GM21825 (cell line): ENCODE data around the gene CRY2.
"Not testable (repeated sequence)": the region's sequence is repeated elsewhere in the genome, so short reads cannot be mapped to it uniquely, and the experiment has no call there.

Source experiments
- ATAC-seq: cut with Tn5 transposase; IDR thresholded peaks from one replicate; pipeline ENCODE4 v1.9.1; 2021; ENCODE audit warnings: mild to moderate bottlenecking, moderate library complexity; ENCODE audit not compliant: unreplicated experiment

Gene CRY2

DNA sequence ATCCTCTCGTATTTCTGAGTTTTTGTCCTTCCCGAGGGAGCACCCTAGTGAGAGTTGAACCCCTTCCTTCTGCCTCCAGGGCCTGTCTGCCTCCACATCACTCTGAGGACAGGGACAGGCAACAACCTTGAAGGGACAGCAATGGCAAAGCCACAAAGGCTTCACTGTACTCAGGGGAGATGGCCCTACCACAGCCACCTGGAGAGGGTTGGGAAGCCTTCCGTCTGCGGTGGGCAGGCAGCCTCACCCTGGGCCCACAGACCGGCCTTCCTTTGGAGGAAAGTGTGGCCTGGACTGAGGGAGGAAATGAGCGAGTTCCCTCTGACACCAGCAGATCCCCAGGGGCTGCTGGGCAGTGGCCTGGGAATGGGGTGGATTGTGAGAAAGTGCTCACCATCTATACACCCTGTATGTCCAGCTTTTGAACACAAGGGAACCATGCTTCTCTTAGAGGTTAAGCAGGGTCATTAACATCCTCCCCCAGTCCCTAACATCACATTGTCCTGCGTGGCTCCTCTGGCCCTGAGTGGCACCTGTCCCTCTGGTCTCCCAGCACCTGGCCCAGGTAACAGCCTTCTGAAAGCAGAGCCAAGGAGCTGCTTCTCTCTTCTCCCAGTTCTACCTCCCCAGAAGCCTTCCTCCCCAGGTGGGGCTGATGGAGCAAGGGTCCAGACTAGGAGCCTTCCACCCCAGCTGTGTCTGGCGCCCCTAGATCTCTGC lies 35.5 kb upstream of the CRY2 start:
- ATAC-seq, result no peak

DNA sequence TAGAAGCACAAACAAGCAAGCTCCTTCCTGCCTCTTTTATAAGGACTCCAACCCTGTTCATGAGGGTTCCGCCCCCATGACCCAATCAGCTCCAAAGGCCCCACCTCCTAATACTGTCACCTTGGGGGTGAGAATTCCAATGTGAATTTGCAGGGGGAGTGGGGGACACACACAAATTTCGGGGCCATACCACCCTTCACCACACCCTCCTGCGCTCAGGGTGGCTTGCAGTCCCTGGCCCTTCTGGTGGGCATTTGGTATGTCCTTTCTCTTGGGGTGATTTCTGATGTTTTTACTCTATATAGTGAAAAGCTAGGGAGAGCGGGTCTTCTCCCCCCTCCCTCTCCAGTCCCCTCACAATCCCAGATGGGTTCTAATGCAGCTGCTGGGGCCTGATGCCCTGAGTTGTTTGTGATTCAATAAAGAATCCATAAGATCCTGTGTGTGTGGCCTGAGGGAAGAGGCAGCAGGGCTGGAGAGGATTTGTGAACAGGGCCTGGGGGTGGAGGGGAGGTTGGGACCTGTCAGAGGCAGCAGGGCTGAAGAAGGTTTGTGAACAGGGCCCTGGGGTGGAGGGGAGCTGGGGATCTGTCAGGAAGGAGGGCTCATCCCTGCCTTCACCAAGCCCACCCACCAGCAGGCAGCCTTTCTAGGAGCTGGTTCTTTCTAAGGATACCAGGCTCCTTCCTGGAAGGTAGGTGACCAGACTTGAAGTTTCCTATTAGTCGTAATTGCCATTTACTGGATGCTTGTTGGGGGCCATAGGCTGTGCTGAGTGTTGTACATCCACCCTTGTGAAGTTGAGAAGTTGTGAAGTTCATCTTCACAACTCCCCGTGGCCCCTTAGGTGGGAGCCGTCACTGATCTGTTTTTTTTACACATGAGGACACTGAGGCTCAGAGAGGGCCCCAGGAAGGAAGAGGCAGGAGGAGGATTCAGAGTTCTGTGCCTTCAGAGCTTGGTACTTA lies 34.4 kb upstream of the CRY2 start:
- ATAC-seq, result no peak

DNA sequence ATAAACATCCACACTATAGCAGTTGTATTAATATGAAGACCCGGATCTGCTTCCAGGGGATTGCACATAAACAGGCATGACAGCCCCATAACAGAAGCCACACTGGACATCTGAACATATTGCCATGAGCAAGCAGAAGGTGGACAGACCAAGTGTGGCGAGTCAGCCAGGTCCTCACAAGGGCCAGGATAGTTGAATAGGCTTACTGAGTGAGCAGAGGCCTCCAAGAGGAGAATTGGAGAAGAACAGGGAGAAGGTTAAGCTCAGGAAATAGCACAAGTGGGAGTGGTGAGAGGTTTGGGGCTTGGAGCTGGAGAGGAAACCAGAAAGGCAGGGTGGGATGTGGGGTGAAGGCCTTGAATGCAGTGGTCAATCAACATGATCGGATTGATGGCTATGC lies 31.5 kb upstream of the CRY2 start:
- ATAC-seq, result no peak

DNA sequence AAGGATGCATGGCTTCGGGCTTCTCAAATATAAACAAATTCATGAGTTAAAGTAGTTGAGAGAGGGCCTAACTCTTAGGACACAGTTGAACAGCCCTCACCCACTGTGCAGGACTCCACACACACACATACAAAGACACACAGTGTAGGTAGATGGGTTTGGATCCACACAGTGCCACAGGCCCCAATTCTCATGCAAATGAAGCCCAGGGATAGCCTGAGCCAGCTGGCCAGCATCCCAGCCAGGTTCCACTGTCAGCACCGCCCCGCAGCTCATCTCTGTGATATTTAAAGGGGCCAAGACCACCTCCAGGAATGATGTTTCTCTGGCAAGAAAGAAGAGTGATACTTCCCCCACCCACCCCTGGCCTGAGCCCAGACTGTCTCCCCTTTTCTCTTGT lies 30.7 kb upstream of the CRY2 start:
- no peak for ATAC-seq

DNA sequence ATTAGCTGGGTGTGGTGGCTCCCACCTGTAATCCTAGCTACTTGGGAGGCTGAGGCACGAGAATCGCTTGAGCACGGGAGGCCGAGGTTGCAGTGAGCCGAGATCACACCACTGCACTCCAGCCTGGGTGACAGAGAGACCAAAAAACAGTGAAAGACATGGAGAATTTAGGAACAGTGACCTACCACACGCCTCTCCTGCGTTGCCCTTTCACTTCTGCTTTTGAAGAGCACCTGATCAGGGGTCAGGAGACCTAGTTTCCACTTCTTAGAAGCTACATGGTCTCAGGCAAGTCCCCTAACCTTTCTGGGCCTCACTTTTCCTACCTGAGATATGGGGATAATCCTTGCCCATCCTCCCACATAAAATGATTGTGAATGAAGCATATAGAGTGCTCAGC lies 30.1 kb upstream of the CRY2 start:
- ATAC-seq, result no peak

DNA sequence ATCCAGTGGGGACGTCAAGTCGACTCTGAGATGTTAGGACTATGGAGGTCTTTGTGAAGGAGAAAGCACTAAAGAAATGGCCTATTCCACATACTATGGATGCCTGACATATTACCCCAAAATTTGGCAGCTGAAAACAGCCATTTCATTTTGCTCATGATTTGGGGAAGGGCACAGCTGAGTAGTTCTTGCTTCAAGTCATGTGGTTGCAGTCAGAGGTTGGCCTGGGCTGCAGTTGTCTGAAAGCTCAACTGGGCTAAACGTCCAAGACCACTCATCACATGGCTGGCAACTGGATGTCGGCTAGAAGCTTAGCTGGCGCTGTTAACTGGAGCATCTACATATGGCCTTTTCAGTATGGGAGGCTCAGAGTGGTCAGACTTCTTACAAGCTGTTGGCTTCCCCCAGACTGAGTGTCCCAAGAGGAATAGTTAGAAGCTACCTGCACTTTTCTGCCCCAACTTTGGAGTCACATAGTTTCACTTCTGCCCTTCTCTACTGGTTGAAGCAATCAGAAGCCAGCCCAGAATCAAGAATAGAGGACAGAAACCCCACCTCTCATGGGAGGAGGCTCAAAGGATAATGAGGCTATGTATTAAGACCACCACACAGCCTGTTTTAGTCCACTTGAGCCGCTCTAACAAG lies 28.2 kb upstream of the CRY2 start:
- ATAC-seq, result no peak

DNA sequence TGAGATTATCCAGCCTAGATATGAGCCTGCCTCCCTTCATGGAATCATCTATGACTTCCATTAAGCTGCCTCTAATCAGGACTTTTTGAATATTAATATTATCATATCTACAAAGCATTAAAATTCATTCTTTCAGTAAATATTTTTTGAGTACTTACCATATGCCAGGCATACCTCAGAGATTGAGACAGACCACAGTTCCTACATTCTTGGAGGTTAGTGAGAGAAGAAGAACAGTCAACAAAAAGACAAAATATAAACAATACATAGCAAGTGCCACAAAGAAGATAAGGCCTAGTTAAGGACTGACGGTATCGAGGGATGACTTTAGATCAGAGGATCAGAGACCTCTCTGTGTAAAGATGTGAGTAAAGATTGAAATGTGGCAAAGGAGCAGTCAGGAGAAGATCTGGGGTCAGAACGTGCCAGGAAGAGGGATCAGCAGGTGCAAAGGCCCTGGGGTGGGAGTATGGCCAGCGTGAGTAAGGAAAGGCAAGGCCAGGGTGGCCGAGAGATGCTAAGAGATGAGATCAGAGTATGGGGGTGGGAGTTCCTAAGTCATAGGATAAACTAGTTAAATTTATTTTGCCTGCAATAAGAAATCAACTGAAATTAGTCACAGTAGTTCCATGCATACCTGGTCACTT lies 26.9 kb upstream of the CRY2 start:
- ATAC-seq, result no peak

DNA sequence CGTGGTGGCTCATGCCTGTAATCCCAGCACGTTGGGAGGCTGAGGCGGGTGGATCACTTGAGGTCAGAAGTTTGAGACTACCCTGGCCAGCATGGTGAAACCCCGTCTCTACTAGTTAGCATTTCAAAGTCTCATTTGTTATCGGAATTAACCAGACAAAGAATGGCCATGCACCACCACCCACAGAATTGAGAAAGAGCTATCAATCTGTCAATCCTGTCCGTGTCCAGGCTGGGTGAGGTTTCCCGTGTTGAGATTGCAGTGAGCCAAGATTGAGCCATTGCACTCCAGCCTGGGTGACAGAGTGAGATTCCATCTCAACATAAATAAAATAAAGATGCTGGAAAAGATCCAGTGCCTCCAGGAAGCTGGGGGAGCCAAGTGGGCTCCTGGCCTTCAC lies 20.8 kb upstream of the CRY2 start:
- ATAC-seq, result not testable (repeated sequence)

DNA sequence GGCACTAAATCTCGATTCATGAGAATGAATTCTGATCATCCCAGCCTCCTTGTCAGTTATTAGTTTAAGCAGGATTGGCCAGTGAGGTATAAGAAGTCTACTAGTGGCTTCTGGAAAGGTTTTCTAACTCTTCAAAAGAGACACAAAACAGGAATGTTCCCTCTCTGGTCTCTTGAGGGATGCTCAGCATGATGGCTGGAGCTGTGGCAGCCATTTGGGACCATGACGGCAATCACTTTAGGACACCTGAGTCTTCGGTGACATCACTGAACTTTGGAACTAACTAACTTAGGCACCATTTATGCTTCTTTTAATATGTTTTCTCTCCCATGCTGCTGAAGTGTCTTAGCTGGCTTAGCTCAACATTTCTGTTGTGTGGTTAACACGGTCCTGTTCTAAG lies 20.2 kb upstream of the CRY2 start:
- no peak for ATAC-seq

DNA sequence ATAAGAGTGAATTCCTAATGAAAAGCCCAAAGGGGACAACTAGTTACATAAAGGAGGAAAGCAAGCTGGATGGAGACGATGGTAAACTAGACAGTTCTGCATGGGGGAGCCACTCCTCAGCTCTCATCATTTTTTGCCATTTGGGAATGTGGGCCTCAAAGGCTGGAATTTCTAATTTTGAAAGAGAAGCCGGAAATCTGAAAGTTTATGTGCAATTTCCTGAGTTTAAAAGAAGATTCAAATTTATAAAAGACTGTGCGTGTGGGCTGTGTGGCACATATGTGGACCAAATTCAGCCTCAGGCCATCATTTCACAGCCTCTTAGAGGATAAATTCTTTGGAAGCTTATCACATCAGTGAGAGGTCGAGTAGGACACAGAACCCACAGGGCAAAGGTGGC lies 18.3 kb upstream of the CRY2 start:
- ATAC-seq, result no peak

DNA sequence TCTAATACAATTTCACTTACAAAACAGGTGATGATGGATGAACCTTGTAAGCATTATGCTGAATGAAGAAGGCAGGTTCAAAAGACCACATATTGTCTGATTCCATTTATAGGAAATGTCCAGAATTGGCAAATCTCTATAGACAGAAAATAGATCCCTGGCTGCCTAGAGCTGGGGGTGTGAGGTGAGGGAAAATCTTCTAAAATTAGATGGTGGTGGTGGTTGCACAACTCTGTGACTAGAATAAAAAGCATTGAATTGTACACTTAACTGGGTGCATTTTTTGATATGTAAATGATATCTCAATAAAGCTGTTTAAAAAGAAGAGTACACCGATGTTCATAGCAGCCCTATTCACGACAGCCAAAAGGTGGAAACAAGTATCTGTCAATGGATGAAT lies 16.7 kb upstream of the CRY2 start:
- no peak for ATAC-seq

DNA sequence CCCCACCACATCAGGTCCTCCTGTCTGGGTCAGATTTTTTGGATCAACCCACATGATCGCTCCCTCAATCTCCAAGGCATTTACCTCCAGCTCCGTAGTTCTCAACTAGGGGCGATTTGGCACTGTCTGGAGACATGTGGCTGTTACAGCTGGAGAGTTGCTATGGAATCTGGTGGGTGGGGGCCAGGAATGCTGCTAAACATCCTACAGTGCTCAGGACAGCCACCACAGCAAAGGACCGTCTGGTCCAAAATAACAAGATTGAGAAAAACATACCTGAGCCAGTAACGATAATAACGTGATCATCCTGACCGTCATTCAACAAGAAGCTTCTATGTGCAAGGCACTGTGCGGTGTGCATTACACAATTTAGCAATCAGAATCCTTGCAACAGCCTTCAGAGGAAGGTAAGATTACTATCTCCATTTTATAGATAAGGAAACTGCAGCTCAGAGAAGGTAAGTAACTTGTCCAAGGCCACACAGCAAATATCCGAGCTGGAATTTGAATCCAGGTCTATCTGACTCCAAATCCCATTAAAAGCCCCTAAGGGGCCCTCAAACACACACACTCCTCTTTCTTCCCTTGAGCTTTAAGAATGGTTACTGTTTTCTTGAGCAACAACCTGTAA lies 14.3 kb upstream of the CRY2 start:
- no peak for ATAC-seq

DNA sequence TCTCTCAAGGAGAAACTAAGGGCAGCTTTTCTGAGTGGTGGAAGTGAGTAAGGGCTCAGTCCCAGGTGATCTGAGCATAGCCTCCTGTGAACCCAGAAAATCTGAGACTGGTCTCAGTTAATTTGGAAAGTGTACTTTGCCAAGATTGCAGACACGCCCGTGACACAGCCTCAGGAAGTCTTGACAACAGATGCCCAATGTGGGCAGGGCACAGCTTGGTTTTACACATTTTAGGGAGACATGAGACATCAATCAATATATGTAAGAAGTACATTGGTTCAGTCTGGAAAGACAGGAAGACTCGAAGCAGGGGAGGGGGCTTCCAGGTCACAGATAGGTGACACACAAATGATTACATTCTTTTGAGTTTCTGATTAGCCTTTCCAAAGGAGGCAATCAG lies 13.5 kb upstream of the CRY2 start:
- ATAC-seq, result no peak

DNA sequence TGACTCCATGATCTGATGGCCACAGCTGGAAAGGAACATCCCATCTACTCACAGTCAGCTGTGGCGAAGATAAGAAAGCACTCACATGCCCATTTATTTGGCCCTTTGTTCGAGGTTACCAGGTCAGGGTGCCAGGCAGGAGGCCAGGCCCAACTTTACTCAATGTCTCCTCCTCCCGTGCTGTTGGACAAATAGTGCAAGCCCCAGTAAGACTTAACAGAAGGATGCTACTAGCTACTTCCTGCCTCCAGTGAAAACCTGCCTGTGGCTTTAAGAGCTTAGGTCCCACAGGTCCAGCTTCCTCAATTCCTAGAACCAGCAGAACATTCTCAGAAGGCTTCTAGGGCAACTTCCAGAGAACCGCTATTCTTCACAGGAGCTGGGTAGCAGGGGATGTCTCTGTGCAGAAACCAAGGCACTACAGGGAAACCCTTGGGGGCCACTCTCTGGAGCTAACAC lies 12.9 kb upstream of the CRY2 start:
- no peak for ATAC-seq

DNA sequence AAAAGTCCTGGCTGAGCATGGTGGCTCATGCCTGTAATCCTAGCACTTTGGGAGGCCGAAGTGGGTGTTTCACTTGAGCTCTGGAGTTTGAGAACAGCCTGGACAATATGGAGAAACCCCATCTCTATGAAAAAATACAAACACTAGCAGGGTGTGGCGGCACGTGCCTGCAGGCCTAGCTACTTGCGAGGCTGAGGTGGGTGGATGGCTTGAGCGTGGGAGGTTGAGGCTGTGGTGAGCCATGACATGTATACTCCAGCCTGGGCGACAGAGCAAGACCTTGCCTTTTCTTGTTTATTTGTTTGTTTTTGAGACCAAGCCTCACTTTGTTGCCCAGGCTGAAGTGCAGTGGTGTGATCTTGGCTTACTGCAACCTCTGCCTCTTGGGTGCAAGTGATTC lies 8.1 kb upstream of the CRY2 start:
- no peak for ATAC-seq

DNA sequence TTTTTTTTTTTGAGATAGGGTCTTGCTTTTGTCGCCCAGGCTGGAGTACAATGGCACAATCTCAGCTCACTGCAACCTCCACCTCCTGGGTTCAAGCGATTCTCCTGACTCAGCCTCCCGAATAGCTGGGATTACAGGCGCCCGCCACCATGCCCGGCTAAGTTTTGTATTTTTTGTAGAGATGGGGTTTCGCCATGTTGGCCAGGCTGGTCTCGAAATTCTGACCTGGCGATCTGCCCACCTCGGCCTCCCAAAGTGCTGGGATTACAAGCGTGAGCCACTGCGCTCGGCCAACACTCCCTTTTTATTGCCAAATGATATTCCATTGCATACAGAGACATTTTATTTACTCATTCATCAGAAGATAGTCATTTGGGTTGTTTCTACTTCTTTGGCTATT lies 7.0 kb upstream of the CRY2 start:
- not testable (repeated sequence) for ATAC-seq

DNA sequence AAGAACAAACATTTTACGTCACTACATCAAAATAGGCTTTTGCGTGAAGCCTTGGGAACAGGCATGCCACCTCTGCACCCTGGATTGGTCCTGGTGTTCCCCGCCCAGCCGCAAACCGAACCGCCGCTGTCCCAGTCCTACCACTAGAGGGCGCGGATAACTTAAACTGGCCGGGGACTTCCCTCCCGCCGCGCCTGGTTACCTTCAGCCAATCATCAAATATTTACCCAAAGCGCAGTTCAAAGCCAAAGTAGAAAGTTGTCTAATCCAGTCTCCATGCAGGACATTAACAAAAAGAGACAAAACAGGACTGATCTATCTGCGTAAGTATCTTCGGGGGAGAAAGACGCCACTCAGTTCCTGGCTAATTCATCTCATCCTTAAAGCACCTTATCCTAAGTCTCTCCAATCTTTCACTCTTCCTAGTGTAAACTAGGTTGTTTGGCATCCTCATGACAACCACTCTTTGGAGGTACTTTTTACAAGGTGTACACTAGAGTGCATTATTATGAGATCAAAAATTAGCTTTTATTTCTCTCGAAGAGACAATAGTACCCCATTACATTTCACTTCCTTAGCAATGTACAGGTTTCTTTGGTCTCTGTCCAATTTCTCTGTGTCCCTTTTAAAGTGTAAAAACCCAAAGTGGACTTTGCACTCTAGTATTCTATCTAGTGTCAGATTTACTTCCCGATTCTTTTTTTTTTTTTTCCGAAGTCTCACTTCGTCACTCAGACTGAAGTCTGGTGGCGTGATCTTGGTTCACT lies 3.9 kb upstream of the CRY2 start:
- peak; percentile 28 for ATAC-seq

DNA sequence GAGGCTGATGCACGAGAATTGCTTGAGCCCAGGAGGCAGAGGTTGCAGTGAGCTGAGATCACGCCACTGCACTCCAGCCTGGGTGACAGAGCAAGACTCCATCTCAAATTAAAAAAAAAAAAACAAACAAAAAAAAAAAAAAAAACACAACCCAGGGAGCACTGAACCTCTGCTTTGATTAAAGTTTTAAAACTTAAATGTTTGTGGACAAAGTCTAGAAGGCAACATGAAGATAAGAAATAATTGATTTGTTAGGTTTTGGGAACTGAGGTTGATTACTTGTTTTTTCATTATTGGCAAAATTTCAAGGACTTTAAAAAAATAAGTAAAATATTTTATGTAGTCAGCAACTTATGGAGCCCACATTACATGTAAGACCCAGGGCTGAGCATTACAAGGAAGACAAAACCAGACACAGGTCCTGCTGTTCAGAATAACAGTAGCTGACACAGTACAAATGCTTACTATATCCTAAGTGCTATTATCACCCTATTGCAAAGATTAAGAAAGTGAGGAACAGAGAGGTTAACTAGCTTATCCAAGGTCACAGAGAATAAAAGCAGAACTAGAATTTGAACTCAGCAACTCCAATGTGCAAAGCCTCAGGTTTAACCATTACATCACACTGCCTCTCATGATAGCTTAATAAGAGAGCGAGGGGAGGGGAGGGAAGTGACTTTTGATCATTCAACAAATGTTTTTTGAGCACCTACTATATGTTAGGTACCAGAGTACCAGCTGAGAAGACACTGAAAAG lies 2.3 kb upstream of the CRY2 start:
- ATAC-seq, result no peak

DNA sequence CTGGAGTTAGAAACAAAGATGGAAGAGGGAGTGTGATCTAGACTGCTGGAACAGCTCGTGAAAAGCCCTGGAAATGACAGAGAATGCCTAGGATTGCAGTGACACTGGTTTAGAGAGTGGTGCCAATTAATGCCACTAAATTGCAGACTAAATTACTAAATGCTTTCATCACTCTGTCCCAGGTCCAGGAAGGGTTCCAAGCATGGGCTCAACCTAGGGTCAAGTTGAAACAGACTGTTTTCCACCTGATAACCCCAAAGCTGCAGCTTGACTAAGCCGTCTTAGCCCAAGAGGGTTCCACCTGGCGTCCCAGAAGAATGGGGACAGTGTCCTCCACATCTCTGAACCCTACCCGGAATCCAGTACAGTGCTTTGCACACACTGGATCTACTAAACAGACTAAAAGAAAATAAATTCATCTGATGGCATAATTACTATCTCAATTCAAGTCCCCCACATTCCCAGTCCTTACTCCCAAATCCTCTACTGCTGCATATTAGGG lies 1.1 kb upstream of the CRY2 start:
- ATAC-seq, result no peak
